HepG2 (cell line): ENCODE results near the gene MTHFD2. TPM values are rescaled to one million over a fixed set of nuclear protein-coding genes. Genes with fewer than 3 reads are reported as not detected.
A peak's percentile ranks its signal among the peaks of the same experiment; 100 is the strongest.

Experiments
- ATAC-seq: fragments of 200-7000 bp; cut with Tn5 transposase; 3 replicates; pipeline ENCODE4 v1.9.1; 2020; ENCODE audit warnings: mild to moderate bottlenecking, moderate library complexity
- BruUV-seq: library from RNA; stranded (reverse); fragments of 400-500 nt; replicated peaks from 2 replicates; lab custom pipeline; 2021; lab: Mats Ljungman, UMichigan
- CTCF ChIA-PET: fragments of 300-600 bp; formaldehyde crosslinking; extraction: SDS; loops from one replicate; lab custom pipeline; 2021; ENCODE audit warnings: low total read pairs, inconsistent platforms, low intra/inter-chr PET ratio; lab: Yijun Ruan, JAX
- POLR2A ChIA-PET: fragments of 350-600 bp; sonication (Branson Sonifier 250); formaldehyde crosslinking; loops from one replicate; lab custom pipeline; 2020; ENCODE audit warnings: antibody characterized with exemption, inconsistent platforms; lab: Yijun Ruan, JAX
- DNase-seq: peaks from one replicate; pipeline ENCODE4 v3.0.0-alpha.2; 2015; ENCODE audit warnings: low spot score
- FAIRE-seq: peaks from 3 replicates; lab custom pipeline; 2011; peaks lifted over from hg19 to GRCh38; lab: Jason Lieb, UNC
- H2AFZ ChIP-seq: one replicate; pipeline ENCODE4 v1.6.1; 2011; ENCODE audit warnings: low read length, inconsistent platforms
- H3K27ac ChIP-seq: fragments of 300-600 bp; 3 replicates; pipeline ENCODE4 v1.8.0; 2011; ENCODE audit warnings: mixed run types, mild to moderate bottlenecking, mixed read lengths, low read length, inconsistent platforms; ENCODE audit not compliant: insufficient read depth; ENCODE audit errors: extremely low read length
- H3K27me3 ChIP-seq, 2 experiments: fragments of 200-600 bp in 1 of 2; 2 replicates in 1 of 2; 3 replicates in 1 of 2; pipeline versions ENCODE4 v1.6.0 to v1.8.0; 2011; ENCODE audit warnings: low read length in 2 of 2, mild to moderate bottlenecking in 2 of 2, moderate library complexity in 2 of 2, inconsistent platforms in 1 of 2; ENCODE audit not compliant: insufficient read depth in 2 of 2, control insufficient read depth in 1 of 2
- H3K36me3 ChIP-seq, 2 experiments: fragments of 200-600 bp in 1 of 2; replicated peaks in 1 of 2; 2 replicates in 1 of 2; 3 replicates in 1 of 2; pipeline versions ENCODE4 v1.5.1 to v1.8.0; 2011; ENCODE audit warnings: low read length in 2 of 2, inconsistent platforms in 1 of 2; ENCODE audit not compliant: insufficient read depth in 2 of 2, control insufficient read depth in 1 of 2
- H3K4me1 ChIP-seq: 2 replicates; pipeline ENCODE4 v1.5.1; 2012; ENCODE audit warnings: low read length, inconsistent platforms; ENCODE audit not compliant: insufficient read depth
- H3K4me2 ChIP-seq: 2 replicates; pipeline ENCODE4 v1.6.0; 2011; ENCODE audit warnings: low read depth, low read length, inconsistent platforms
- H3K4me3 ChIP-seq, 3 experiments: fragments of 200-600 bp in 1 of 3; sonication (generic), shearing (Covaris generic) in 1 of 3; replicated peaks in 1 of 3; 2 replicates each; pipeline ENCODE4 v1.5.1; 2011 to 2016; ENCODE audit warnings: low read length in 3 of 3, inconsistent platforms in 2 of 3, low read depth in 2 of 3, mild to moderate bottlenecking in 2 of 3, control low read depth in 1 of 3, mixed read lengths in 1 of 3; ENCODE audit not compliant: insufficient read depth in 1 of 3
- H3K79me2 ChIP-seq: one replicate; pipeline ENCODE4 v1.6.1; 2011; ENCODE audit warnings: low read length, inconsistent platforms; ENCODE audit not compliant: insufficient read depth
- H3K9ac ChIP-seq: 2 replicates; pipeline ENCODE4 v1.6.0; 2011; ENCODE audit warnings: mild to moderate bottlenecking, low read depth, low read length, inconsistent platforms; ENCODE audit not compliant: insufficient read depth
- H3K9me3 ChIP-seq: 2 replicates; pipeline ENCODE4 v1.5.1; 2012; ENCODE audit warnings: mild to moderate bottlenecking, low read length
- H4K20me1 ChIP-seq: 2 replicates; pipeline ENCODE4 v1.6.0; 2011; ENCODE audit warnings: inconsistent platforms, mild to moderate bottlenecking, low read length, moderate library complexity; ENCODE audit not compliant: insufficient read depth
- AFF4 ChIP-seq: sonication (generic); formaldehyde crosslinking; IDR thresholded peaks from 2 replicates; pipeline ENCODE4 v1.4.0; 2020; ENCODE audit warnings: missing genetic modification reagents
- HOMEZ ChIP-seq: IDR thresholded peaks from 2 replicates; pipeline ENCODE4 v1.6.1; 2016; ENCODE audit warnings: low read depth
- MAFK ChIP-seq, 2 experiments: IDR thresholded peaks in 1 of 2; conservative IDR thresholded peaks in 1 of 2; 2 replicates each; pipeline ENCODE4 v1.6.1; 2011; ENCODE audit warnings: improper control_type of control experiment in 2 of 2, low read length in 2 of 2
- ZNF441 ChIP-seq: sonication (generic); formaldehyde crosslinking; IDR thresholded peaks from 2 replicates; pipeline ENCODE4 v1.7.0; 2021; ENCODE audit warnings: missing genetic modification reagents, borderline replicate concordance
- ZNF747 ChIP-seq: sonication (generic); formaldehyde crosslinking; IDR thresholded peaks from 2 replicates; pipeline ENCODE4 v1.8.1; 2023; ENCODE audit warnings: missing genetic modification reagents, mild to moderate bottlenecking, borderline replicate concordance
- WGBS: methylation state at CpG from one replicate; pipeline ENCODE4 v1.1.6; 2017; ENCODE audit warnings: low lambda C conversion rate; 5-methylcytosine and 5-hydroxymethylcytosine counted together
- in situ Hi-C: cut with HindIII; loops from 2 replicates; pipeline ENCODE4 v1.10.0; 2017; ENCODE audit warnings: low pct_unique_long_range_greater_than_20kb; ENCODE audit not compliant: extremely low pct_ligation_motif_present
- intact Hi-C: fragments of 100-400 bp; cut with micrococcal nuclease; formaldehyde crosslinking; loops from one replicate; pipeline ENCODE4 v1.10.0; 2022; ENCODE audit not compliant: unreplicated experiment
- polyA plus RNA-seq, 8 experiments: library from polyadenylated mRNA; depleted of rRNA in 3 of 8; stranded (reverse) in 7 of 8; unstranded in 1 of 8; fragments of >200 nt; fragmentation: Illumina TruSeq in 4 of 8; extraction: Trizol in 4 of 8; gene quantifications; 2 replicates each; pipeline versions ENCODE4 v1.2.1 to v1.2.3, GENCODE V29; 2011 to 2016; ENCODE audit warnings: low read depth in 4 of 8, missing spikeins in 1 of 8, mixed read lengths in 1 of 8; ENCODE audit not compliant: insufficient read depth in 1 of 8
- total RNA-seq, 5 experiments: library from RNA; depleted of rRNA; stranded (reverse); fragments of >200 nt; fragmentation: Illumina TruSeq; extraction: Trizol; gene quantifications; 2 replicates each; pipeline ENCODE4 v1.2.3, GENCODE V29; 2016; ENCODE audit warnings: low read depth in 1 of 5

Gene MTHFD2
- total and polyA plus RNA-seq, 2 of the 13 experiments (the other 11 are each of a cell fraction or from before 2014, with no cell fraction given): 188 to 269 TPM

GRCh38 chr2:74221091-74221490 lies 22.7 kb downstream of the MTHFD2 start:
- H3K27ac ChIP-seq: no peak overlapping the region
- H3K4me1 ChIP-seq: peaks cover 16% of the 10 kb centered on the region
- CTCF ChIA-PET: no interaction called here
- intact Hi-C loops: no loop called here
- no peaks in the 10 kb centered on the region for H3K9me3 ChIP-seq
- POLR2A ChIA-PET: interaction anchor here (1.3 kb wide), 1 partner anchor 15 kb away, joined by 3 read pairs; no protein-coding TSS in a partner anchor
- in situ Hi-C loops: no loop called here
- no peak overlapping the region for H3K4me2 ChIP-seq
- ATAC-seq: no peak
- H3K36me3 ChIP-seq: peaks cover 0 to 14% of the 10 kb centered on the region in 2 experiments; a peak in 2 of 5 replicates
- no peak overlapping the region for H2AFZ ChIP-seq
- WGBS: 87% methylated on average over 6 of the region's 6 CpGs
- TF ChIP-seq ZNF747 (CRISPR knock-in tag) (no peak), AFF4 (no peak), MAFK (conservative IDR thresholded peaks at IDR 0.05 in 1 of 2, IDR thresholded peaks at IDR 0.05 in 1 of 2; ENCODE audit: low read length in 2 of 2) (peak in 1 of 2 experiments; percentile 8; a peak in 1 of 4 replicates), HOMEZ (CRISPR knock-in tag) (no peak), ZNF441 (no peak)
- no peak overlapping the region for H3K4me3 ChIP-seq
- no peaks in the 10 kb centered on the region for H3K79me2 ChIP-seq
- H4K20me1 ChIP-seq: peaks cover 5% of the 10 kb centered on the region; the same call in 1 of the 2 replicates
- no peak overlapping the region for H3K9ac ChIP-seq
- no peak for FAIRE-seq
- no TSS peak for BruUV-seq
- peaks cover 0 to 4% of the 10 kb centered on the region in 2 experiments; a peak in 1 of 5 replicates for H3K27me3 ChIP-seq
- no peak for DNase-seq
